Kidney glomerular epithelial cell (primary cell): ENCODE measurements around the gene CTNNA1.
"Not testable (repeated sequence)": the region's sequence is repeated elsewhere in the genome, so short reads cannot be mapped to it uniquely, and the experiment has no call there.

Source experiments
- DNase-seq: peaks from one replicate; lab custom pipeline; 2025; lab: John Stamatoyannopoulos, UW

The CTNNA1 gene

DNA sequence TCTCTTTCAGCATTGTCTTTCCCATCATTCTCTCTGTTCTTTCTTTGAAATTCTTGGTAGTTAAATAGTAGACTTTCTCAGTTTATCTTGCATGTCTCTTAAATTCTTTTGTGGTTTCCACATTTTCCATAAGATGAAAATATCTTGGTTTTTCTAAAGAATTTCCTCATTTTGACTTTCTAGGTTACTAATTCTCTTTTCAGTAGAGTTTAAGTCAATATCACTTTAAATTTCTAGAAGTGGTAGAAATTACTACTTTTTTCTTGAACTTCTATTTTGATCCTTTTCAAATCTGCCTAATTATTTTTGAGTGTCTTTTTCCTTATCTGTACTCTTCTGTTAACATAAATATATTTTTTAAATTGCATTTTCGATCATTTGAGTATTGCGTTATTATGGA lies 145.5 kb downstream of the CTNNA1 start:
- no peak for DNase-seq

DNA sequence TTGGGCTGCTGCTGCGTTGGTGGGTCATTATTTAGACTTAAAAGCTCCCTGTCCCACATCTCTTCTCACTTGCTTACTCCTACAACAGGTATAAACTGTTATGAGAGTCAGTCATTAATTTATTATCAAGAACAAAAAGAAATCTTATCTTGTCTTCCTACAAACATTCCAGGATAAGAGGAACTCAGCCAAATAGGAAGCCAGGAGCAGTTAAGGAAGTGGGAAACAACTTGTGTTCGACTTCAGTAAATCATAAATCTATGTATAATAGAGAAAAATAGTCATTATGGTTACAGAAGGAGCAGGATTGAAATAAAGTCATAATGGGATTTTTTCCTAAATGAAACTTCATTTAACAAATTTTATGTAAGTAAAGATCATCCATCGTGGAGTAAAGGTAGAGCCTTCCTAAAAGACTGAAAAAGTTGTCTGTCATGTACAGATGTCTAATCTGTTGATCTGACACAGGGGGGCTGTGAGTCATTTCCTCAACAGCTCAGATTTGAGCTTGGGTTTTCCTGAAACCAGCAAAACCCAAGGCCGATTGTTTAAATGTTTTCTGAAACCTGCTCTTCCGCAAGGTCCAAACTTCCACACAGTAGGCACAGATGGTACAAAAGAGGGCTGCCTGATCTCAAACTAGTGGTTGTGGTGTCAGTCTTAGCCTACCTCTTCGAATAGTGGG lies 147.2 kb downstream of the CTNNA1 start:
- no peak for DNase-seq

DNA sequence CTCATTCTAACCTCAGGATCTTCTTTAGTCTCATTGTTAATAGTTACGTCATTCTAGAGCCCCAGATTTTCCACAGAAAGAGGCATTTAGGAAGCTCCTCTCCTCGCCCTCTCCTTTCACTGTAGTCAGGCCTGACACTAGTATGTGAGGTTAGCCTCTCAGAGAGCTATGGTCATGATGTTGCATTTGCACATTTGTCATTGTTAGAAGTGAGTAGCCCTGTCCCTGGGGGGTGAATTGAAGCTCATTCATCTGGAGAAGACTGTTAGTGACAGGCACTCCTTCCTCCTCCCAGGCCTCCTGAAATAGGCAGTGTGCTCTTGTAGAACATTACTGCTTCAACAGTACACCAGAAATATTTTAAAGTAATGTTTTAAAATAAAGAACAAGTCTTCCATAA lies 148.5 kb downstream of the CTNNA1 start:
- DNase-seq, result peak; percentile 23

- no peak for DNase-seq
Observed at GRCh38 chr5:138903130-138903775, 150.0 kb downstream of the CTNNA1 start.

DNA sequence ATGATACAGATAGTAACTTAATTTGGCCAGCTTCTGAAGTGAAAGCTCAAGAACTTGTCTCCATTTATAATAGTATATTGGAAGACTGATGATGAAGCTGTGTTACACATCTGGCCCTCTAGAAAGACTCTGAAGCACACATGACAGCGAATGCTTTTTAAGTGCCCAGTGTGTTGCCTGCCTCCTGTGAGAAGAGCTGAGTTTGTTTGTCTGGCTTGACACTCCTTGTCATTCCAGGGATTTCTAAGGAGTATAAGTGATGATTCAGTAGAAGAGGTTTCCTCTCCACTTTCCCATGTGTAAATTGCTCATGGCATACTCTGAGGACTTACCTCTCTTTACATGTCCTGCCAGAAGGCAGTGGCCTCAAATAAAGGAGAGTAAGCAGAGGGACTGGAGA lies 152.3 kb downstream of the CTNNA1 start:
- peak; percentile 67 for DNase-seq

- no peak for DNase-seq
Observed at GRCh38 chr5:138909734-138910133, 156.5 kb downstream of the CTNNA1 start.

GRCh38 chr5:138910546-138911185 lies 157.4 kb downstream of the CTNNA1 start:
- DNase-seq, result no peak

DNA sequence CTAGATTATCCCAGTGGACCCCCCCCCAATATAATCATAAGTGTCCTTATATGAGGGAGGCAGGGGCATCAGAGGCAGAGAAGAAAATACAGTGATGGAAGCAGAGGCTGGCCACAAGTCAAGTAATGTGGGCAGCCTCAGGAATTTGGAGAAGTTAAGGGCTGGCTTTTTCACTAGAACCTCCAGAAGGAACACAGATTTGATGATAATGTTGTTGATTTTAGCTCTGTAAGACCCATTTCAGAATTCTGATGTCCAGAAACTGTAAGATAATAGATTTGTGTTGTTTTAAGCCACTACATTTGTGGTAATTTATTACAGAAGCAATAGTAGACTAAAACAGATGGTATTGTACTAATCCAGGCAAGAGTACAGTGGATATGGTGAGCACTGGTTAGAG lies 158.2 kb downstream of the CTNNA1 start:
- DNase-seq, result no peak

GRCh38 chr5:138912093-138912492 lies 158.9 kb downstream of the CTNNA1 start:
- DNase-seq, result no peak

- no peak for DNase-seq
Observed at GRCh38 chr5:138913773-138914172, 160.5 kb downstream of the CTNNA1 start.

DNA sequence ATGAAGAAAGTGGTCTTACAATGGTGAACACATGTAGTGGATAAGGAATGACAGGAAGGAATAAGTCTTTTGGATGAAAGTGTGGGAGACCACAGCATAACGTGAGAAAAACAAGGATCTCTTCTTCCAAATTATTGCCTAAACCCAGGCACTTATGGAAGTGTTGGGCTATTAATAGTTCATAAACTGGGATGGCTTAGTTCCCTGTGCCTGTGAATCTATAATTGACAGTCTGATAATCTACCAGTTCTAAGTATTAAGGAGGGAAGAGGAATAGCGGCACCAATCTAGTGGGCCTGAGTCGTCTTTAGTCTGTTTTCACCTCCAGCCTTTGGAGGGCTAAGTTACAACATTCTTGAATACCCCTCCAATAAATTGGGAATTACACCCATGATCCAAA lies 161.1 kb downstream of the CTNNA1 start:
- no peak for DNase-seq

DNA sequence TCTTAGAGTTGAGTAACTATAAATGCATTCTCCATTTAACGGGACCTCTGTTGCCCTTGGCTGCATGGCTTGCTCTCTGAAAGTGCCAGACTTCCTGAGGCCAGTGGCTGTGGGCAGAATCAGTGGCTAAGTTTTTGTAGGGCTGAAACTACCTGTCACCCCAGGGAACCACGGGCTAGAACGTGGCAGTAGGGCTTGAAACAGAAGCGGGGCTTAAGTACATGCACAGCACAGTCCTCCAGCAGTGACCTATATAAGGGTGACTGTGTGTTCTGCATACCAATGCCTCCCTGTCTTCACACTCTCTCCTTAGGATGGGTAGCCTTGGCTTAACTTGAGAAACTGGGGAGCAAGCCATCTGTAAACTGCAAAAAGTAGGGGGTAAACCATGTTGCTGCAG lies 165.5 kb downstream of the CTNNA1 start:
- DNase-seq, result no peak

DNA sequence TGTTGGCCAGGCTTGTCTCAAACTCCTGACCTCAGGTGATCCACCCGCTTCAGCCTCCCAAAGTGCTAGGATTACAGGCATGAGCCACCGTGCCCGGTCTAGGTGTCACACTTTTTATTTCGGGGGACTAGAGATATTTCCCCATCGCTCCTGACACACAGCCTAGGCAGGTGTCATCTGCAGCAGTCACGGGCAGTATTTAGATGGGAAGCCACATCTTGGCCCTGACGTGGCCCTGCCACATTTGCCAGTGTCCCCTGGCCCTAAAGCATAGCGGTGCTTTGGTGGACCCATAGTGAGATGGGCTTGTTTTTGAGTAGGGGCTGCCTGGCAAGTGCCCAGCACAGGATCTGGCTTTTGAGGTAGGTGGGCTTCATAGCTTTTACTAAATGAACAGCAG lies 167.0 kb downstream of the CTNNA1 start:
- no peak for DNase-seq

- not testable (repeated sequence) for DNase-seq
Observed at GRCh38 chr5:138921362-138921761, 168.1 kb downstream of the CTNNA1 start.

- no peak for DNase-seq
Observed at GRCh38 chr5:138922494-138922893, 169.3 kb downstream of the CTNNA1 start.

DNA sequence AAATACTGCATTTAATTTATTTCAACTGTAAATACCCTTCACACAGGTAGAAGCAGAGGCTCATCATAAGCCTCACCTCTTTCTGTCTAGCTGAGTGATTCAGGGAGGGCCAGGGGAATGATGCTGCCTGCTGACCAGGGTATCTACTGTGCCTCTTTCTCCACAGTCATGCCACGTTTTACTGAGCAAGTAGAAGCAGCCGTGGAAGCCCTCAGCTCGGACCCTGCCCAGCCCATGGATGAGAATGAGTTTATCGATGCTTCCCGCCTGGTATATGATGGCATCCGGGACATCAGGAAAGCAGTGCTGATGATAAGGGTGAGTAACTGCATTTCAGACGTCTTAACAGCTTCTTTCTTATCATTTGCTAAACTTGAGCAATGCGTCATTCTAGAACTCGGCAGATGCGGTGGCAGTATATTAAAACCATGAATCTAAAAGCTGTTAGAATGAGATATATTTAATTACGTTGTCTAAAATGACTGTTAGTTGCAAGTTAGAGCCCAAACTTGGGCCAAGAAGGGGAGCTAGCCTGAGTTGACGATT lies 171.9 kb downstream of the CTNNA1 start:
- no peak for DNase-seq

DNA sequence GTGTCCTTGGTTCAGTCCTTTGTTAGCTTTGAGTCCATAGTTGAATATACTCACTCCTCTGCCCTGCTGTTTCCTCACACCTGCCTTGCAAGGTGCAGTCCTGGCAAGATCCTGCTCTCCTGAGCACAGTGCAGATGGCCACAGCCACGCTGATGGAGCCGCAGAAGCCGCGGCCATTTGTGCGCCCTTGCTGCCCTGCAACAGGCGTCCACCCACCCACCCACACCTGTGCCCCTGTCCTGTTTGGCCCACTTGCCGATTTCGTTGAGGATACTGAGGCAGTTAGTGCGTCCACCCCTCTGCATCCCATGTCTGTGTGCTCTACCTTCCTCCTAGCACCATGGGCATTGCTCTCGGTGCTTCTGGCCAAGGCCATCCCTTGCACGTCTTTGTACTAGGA lies 173.0 kb downstream of the CTNNA1 start:
- no peak for DNase-seq

GRCh38 chr5:138926688-138927448 lies 173.6 kb downstream of the CTNNA1 start:
- no peak for DNase-seq

DNA sequence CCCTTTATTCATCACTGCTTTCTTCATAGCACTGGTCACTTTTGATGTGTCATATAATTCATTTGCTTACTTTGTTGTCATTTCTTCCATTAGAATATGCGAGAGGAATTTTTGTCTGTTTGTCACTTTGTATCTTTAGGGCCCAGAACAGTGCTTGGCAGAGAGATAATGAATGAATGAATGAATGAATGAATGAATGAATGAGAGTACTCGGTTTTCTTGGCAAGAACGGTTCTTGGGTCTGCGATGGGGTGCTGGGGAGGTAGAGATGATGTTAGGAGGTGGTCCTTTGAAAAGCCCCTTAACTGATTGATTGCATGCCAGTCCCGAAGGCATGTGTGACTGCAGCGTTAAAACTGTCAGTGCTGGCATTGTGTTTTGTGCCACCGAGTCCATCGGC lies 174.3 kb downstream of the CTNNA1 start:
- no peak for DNase-seq

DNA sequence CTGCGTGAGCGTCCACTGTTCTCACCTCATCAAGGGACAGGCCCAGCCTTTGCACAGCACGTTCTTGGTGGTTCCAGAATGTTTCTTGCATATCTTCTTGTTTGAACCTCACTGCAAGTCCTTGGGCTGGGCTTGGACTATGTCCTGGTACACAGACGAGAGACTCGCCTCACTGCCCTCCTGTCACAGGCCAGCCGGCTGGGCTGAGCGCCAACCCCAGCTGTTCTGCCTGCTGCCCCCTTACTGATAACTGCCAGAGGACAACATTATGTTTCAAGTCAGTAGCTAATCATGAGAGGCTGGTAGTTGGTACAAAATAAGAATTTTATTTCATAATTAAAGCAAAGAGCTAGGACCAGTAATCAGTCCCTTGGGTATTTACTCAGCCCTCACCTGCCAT lies 174.8 kb downstream of the CTNNA1 start:
- DNase-seq, result peak; percentile 25

GRCh38 chr5:138929571-138929955 lies 176.3 kb downstream of the CTNNA1 start:
- no peak for DNase-seq

DNA sequence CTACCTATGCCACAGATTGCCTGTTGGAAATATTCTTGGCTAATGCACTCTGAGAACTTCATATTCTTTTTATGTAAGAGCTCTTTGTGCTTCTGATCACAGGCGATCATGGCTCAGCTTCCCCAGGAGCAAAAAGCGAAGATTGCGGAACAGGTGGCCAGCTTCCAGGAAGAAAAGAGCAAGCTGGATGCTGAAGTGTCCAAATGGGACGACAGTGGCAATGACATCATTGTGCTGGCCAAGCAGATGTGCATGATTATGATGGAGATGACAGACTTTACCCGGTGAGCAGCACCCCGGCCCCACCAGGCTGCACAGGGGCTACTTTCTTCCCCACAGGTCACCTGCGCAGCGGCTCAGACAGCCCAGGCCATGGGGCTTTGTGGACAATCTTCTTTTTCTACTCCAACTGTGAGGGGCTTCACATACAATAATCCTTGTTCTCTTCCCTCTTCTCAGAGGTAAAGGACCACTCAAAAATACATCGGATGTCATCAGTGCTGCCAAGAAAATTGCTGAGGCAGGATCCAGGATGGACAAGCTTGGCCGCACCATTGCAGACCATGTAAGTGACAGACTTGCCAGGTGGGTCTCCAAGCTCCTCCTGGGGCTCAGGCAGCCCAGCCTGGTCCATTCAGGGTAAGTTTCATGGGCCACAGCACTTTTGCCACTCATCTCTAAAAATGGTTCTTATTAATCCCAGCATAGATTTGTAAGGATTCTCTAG lies 177.3 kb downstream of the CTNNA1 start:
- DNase-seq, result no peak
